ENCODE measurements around the gene TRAFD1. TPM values are rescaled to one million over a fixed set of nuclear protein-coding genes. Genes with fewer than 3 reads are reported as not detected.

TRAFD1 gene
- total RNA-seq, 1 experiment from 2014 or later = 17.9 TPM

DNA sequence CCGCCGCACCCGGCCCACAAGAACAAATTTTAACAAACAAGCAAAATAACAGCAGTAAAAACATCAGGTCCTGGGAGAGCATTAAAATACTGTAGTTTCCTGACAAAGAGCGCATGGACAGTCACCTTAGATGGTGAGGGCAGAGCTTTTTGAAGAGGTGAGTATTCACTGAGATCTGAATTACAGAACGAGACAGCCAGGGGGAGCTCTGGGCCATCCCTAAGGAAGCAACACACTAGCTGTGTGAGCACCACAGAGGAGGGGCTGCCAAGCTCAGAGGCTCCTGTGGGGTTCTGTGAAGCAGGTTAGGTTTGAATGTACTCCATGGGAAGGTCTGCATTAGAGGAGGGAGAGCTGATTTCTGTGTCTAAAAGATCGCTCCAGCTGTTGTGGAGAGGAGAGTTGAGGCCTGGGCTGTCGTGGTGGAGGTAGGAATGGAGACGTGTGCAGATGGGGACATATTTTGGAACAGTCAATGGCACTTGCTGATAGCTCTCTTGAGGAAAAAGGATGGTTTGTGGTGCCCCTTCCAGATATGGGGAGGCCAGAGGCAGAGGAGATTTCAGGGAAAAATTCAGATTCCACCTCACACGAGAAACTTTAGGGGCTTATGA, 72.9 kb downstream of the TRAFD1 start:
- peak; percentile 29 for DNase-seq (ENCODE audit: low read depth)

DNA sequence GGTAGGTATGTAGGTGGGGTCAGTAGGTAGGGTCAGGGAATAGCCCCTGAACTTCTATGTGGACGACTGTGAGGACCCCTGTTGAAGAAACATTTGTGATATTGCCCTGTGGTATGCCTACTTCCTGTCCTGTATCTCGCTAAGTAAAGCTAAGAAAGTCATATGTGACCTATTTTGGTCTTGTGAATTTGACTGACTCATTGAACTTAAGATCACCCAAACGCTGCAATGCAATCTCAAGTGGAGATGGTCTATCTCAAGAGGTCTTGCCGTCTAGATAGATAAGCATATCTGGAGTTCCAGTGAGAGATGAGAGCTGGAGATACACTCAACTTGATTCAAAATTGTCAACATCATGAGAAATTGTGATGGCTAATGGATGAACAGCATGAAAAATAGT, 73.8 kb downstream of the TRAFD1 start:
- no peak for DNase-seq (ENCODE audit: low read depth)

Other genes with a start within 250 kb of the TRAFD1 start
- 11.0 and 12.4 TPM in 2 replicates for gene TMEM116, start 112.4 kb upstream of the TRAFD1 start, total RNA-seq (2014; rRNA removed; shearing (Covaris generic))
- gene ERP29, start 112.1 kb upstream of the TRAFD1 start, total RNA-seq (2014; rRNA removed; shearing (Covaris generic)) = 48.1 and 78.0 TPM in 2 replicates
- gene NAA25, start 16.8 kb upstream of the TRAFD1 start, total RNA-seq (2014; rRNA removed; shearing (Covaris generic)) = 10.7 TPM in 2 replicates